IPS-11a (cell line): ENCODE measurements around the gene EPB41L1.
"Not testable (repeated sequence)": the region's sequence is repeated elsewhere in the genome, so short reads cannot be mapped to it uniquely, and the experiment has no call there.

ENCODE experiments used
- H3K4me3 ChIP-seq: one replicate; pipeline ENCODE4 v1.5.1; 2013; ENCODE audit warnings: low read depth, low read length, control low read depth

Gene EPB41L1

DNA sequence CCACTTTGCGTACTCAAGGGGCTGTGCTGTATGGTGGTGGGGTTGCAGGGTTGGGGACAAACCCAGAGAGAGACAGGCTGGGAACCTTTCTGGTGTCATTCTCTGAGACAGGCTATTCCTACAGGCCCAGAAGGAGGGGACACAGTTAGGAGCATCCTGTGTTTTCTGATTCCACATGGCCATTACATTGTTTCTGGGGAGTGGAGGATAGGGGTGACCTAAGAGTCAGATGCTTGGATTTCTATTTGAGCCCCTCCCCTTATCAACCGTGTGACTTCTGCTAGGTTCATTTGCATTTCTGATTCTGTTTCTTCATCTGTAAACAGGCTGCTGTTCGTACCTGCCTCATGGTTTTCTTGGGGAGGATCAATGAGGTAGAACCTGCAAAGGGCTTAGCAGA lies 29.4 kb upstream of the EPB41L1 start:
- no peak overlapping the region for H3K4me3 ChIP-seq

DNA sequence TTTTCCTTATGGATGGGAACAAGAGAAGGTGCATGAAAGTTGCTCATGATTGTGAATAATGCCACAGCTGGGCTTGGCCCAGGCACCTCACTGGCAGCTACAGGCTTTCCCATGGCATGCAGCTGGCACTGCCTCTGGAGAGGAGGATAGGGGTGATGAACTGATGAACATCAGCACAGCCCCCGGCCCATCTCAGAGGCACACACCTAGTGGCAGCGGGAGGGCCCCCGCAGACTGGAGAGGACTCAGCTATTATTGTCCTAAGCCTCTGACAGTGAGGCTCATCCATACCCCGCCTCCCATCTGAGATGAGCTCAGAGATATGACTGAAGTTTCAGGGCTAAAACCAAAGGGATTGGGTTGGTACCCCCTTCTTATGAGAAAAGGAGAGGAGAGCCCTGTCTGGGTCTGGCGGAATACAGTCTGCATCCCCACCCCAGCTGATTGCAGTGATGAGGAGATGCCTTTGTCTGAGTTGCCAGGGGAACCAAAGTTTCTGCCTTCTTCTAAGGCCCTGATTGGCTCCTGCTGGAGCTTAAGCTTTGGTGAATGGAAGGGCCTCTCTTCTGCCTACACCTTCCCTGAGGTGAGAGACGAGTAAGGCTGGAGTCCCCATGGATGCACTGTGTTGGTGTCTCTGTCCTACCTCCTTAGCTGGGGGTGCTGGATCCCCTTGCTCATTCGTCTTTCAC lies 27.6 kb upstream of the EPB41L1 start:
- no peak overlapping the region for H3K4me3 ChIP-seq

DNA sequence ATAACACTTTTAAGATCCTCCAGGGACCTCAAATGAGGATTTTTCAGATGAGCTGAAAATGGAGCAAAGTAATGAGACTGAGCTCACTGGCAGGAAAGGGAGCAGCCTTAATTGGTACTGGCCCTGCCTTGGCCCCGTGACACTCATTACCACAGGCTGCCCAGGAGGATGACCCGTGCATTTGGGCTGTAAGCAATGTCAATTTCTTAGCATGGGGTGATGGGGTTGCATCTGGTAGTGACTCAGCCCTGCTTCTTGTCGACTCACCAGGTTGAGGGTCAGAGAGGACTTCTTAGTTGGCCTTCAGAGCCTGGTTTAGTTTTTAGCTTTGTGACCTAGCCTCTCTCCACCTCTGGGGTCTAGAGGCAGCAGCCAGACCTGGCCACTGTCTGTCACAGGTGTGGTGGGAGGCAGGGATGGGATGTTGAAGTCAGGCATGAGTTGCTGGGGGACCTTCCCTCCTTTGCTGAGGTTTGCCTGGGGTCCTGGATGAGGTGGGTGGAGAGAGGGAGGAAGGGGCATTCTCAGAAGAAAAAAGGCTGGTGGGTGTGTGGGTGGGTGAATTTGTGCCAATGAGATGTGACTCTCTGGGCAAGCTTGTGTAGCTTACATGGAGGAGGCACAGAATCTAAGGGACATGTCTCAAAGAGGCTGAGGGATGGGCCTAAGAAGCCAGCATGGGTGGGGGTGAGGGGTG lies 25.9 kb upstream of the EPB41L1 start:
- H3K4me3 ChIP-seq, result no peak overlapping the region

DNA sequence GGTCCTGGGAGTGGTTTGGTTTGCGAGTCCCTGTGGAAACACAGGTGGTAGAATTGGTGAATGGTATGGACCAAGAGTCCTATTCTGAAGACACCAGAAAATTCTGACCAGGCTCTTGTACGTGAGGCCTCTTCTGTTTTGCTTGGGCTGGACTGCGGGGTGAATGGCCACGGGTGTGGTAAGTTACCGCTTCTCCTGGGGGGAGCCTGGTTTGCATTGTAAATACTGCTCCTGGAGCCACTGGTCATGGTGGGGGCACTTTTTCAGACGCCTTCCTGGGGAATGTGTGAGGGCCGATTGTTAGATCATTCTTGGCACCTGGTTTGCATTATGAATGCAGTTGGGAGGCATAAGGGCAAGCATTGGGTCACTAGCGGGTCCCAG lies 25.4 kb upstream of the EPB41L1 start:
- H3K4me3 ChIP-seq, result no peak overlapping the region

DNA sequence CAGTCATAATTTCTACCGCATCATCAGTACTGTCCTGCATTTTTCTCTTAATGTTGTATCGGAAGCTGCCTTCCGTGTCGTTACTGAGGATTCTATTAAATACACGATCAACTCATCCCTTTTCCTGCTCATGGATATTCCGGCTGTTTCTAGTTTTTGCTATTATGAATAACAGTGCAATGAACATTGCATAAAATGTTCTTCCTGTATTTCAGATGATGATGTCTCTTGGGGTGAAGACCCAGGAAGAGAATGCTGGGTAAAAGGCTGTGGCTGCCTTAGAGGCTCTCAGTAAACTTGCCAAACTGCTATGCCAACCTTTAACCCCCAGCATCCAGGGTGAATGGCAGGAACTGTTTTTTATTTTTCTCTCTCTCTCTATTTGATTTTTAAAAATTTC lies 24.1 kb upstream of the EPB41L1 start:
- H3K4me3 ChIP-seq, result no peak overlapping the region

DNA sequence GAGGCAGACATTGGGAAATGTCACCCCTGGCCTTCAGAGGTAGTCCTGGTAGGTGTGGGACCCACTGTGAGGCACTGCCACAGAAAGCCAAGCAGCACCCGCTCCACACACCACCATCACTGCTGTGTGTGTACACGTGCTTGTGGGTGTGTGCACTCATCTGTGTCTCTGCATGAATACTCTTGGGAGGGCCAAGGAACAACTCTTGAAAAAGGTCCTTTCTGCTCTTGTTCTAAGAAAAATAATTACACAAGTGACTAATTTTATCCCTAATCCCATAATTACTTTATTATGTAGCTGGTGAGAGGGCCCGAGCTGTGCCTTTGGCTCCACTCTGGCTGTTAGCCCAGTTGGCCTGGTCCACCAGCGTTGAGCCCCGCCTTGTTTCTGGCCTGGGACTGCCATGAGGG lies 21.7 kb upstream of the EPB41L1 start:
- H3K4me3 ChIP-seq, result no peak overlapping the region

DNA sequence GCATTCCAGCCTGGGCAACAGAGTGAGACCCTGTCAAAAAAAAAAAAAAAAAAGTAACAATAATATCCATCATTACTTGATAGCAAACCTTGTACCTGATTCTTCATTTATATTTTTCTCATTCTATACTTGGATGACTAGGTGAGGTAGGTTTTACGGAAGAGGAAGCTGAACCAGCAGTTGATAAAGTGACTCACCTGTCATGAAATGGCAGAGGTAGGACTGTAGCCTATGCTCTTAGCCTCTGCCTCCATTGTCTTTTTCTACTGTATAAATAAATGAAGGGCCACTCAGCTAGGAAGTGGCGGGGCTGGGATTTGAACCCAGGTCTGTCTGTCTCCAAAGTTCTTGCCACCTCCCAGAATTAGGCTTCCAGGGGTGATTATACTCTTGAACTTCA lies 20.7 kb upstream of the EPB41L1 start:
- H3K4me3 ChIP-seq, result no peak overlapping the region

DNA sequence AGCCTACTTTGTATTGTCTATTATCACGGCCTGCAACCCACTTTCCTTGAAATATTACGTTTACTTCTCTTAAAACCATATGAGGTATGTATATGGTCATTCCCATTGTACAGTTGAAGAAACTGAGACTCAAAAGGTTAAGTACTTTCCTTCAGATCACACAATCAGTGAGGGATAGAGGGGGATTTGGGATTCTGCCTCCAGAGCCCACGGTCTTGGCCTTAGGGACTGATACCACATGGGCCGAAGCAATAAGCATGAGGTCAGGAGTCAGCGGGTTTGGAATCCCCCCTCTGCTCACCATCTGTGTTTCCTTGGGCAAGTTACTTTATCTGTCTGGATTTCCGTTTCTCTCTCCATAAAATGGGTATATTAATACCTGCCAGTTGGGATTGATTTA lies 19.4 kb upstream of the EPB41L1 start:
- H3K4me3 ChIP-seq, result no peak overlapping the region

DNA sequence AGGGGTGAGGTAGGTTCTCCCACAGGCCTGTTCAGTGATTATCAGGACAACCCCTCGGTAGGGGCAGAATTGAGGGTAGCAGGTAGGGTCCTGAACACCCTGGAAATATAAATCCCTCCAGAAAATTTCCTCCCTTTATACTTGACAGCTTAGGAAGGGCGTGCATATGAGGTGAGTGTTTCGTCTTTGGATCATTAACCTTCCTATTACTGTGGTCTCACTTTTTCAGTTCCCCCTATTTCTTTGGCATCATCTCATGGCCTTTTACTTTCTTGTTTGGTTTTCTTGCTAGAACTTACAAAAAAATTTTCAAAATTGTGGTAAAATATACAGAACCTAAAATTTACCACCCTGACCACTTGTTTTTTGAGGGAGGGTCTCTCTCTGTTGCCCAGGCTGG lies 18.7 kb upstream of the EPB41L1 start:
- H3K4me3 ChIP-seq, result no peak overlapping the region

DNA sequence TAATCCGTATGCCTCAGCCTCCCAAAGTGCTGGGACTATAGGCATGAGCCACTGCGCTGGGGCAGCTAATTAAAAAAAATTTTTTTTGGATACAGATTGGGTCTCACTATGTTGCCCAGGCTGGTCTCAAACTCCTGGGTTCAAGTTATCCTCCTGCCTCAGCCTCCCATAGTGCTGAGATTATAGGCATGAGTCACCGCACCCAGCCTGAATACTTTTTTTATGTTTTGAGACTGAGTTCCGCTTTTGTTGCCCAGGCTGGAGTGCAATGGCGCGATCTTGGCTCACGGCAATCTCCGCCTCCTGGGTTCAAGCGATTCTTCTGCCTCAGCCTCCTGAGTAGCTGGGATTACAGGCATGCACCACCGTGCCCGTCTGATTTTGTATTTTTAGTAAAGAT lies 17.2 kb upstream of the EPB41L1 start:
- not testable (repeated sequence) for H3K4me3 ChIP-seq

DNA sequence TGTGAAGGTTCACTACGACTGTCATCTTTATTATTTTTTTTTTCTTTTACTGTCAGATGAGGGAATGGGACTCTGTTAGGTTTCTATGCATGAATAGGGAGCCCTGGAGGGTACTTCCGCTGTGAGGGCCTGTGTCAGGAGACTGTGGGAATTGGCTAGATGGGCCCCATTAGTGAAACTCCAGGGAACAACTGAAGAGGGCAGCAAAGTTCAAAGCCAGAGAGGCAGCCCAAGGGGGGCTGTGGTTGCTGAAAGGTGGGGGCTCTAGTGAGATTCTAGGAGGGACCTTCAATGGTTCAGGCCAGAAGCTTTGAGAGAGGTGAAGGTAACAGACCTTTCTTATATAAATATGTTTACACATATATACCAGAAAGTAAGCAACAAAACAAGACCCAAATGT lies 13.2 kb upstream of the EPB41L1 start:
- no peak overlapping the region for H3K4me3 ChIP-seq

DNA sequence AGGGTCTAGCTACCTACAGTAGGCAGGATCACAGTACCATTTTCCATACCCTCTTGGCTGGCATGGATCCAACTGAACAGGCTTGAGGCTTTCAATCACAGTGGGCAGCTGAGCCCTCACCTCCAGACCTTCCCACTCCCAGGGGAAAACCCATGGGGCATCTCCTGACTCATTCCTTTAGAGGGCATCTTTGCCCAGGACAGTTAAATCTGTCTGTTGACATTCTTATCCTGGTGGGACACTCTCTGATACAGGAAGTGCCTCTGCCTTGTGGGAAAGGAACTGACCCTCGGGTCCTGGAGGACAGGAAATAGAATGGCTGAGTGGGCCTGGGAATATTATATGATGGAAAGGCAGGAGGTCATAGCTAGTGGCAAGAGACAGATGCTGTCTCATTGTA lies 10.2 kb upstream of the EPB41L1 start:
- H3K4me3 ChIP-seq, result no peak overlapping the region

DNA sequence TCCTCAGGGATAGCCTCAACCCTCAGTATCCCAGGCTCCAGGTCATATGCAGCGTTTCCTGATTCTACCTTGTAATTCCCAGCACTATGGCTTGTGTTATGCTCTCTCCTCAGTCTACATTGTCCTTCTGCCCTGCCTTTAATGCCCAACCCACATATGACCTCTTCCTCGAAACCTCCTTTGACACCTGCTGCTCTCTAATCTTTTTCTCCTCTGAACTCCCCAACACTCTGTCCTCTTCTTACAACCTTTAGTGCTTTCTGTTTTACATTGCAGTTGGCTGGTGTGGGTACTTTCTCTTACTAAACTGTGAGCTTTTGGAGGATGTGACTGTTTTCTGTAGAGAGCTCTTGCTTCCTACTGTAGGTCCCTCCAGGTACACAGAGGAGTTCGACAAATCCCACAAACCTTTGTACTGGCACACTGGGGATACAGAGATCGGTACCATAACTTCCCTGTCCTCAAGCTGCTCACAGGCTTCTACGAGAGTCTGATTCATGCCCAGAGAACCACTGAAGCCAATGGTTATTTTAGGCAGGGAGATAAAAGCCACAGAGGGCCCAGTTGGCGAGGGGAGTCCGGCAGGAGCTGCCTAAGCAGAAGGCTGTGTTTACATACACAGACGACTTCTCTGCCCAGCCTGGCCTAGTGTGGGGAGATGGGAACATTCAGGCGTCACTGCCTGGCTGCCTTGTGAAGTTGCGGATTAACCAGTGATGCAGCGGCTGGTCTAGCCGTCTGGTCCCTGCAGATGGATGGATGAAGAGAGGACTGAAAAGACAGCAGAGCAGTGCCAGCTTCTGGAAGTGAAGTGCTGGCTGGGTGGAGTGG lies 8.4 kb upstream of the EPB41L1 start:
- H3K4me3 ChIP-seq, result no peak overlapping the region

DNA sequence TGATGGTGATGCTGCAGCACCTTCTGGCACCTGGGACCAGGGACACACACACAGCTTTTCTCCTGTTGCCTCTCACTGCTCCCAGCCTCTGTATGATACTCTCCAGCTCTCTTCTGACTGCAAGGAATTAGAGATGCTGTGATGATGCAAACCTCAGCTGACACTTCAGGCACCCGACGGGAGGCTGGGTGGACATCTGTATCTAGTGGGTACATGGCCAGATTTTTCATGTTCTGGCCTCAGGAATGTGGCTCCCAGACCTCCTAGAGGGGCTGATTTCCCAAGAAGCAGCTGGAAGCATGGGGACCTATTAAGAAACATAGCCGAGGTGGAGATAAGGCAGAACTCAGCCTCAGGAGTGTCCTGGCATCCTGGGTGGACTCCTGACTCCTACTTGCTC lies 6.8 kb upstream of the EPB41L1 start:
- H3K4me3 ChIP-seq, result no peak overlapping the region

DNA sequence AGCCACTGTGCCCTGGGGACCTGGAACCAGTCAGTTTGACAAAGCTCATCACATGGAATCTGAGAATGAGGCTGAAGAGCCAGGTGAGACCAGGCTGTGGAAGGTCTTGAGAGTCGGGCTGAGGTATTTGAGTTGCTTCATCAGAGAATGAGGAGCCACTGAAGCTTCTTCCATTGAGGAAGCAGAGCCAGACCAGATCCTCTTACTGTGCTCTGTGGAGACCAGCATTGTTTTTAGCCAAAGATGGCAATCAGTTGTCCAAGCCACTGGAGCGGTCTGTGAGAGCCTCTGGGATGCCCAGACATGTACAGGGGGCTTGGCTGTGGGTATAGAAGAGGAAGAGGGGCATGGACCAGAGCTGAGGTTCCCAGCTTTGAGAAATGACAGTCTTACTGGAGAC lies 6.1 kb upstream of the EPB41L1 start:
- no peak overlapping the region for H3K4me3 ChIP-seq

DNA sequence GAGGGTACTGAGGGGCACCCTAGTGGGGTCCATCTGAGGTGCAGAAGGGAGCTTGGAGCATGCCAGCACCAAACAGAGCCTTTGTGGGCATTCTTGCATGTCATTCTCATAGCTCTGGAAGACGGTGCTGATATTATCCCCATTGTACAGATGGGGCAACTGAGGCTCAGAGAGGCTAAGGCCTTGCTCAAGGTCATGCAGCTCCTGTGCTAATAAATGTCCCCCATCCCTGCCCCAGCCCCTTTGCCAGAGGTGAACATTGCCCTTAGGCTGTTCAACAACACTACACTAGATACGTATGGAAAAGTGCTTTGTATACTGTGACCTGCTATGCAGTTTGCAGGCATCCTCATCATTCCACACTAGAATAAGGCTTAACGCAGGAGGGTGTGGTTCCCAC lies 5.5 kb upstream of the EPB41L1 start:
- H3K4me3 ChIP-seq, result no peak overlapping the region

DNA sequence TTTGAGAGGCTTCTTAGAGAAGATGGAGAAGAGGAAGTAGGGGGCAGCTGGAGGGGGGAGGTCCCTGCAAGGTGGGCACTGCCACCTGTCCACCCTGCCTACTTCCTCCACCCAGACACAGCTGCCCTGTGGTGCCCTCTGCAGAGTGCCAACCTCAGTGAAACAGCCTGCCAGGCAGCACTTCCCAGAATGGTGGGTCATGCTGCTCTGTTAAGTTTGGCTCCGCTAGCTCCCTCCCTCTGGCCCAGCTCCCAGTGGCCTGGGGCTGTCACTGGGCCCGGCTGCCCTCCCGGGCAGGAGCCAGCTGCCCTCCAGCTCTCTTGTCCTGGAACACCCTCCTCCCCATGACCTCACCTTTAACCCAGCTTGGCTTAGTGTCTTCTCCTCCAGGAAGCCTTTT lies 5.1 kb upstream of the EPB41L1 start:
- no peak overlapping the region for H3K4me3 ChIP-seq

DNA sequence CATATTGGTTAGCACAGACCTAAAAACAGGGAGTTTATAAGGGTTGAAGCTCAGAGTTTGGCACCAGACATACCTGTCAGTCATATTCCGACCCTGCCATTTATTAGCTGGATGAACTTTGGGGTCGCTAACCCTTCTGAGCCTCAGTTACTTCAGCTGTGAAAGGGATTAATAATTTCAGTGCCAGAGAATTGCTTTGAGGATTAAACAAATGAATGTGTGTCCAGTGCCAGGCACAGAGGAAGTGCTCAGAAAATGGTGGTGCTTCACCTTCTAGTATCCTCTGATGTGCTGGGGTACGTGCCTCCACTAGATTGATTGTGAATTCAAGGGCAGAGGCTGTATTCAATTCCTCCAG lies 4.1 kb upstream of the EPB41L1 start:
- H3K4me3 ChIP-seq, result no peak overlapping the region

DNA sequence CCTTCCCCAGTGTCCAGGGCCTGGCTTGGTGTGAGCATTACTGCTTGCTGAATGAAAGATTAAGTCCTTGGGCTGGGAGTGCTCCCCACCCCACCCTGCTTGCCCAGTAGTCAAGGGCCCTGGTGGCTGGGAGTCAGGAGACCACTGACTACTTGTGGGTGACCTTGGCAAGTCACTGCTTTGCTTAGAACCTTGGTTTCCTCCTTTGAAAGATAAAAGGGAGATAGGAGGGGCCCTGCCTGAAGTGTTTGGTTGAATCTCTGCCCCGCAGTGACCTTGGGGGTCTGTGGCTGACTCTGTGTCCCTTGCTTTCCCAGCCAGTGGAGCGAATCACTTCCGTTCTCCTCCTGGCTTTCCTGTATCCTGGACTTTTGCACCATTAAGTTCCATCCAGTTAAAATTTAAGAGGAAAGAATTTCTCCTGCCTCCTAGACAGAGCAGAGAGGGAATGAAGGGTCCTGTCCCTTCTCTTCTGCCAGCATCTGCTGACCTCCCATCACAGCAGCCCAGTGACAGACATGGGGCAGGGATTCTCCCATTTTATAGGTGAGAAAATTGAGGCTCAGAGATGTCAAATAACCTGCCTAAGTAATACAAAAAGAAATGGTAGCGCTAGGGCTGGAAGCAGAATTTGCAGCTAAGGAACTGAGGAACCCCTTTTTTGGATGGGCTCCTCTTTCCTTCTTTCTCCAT lies 3.5 kb upstream of the EPB41L1 start:
- H3K4me3 ChIP-seq, result no peak overlapping the region

DNA sequence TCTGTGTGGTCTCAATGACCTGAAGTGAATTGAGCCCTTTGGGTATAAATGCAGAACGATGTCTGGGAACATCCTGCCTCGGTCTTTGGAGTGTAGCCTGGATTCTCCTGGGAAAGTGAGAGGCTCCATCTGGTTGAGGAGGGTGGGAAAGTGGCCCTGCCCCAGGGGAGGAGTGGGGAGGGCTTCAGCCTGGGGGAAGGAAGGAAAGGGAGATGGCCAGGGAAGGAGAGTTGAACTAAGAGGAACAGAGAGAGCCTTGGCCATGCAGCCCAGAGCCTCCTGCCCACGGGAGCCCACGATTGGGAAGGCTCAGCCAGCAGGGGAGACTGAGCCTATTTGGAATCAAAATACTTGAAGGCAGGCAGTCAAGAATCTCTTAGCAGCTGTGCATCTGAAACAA lies 2.3 kb upstream of the EPB41L1 start:
- no peak overlapping the region for H3K4me3 ChIP-seq

DNA sequence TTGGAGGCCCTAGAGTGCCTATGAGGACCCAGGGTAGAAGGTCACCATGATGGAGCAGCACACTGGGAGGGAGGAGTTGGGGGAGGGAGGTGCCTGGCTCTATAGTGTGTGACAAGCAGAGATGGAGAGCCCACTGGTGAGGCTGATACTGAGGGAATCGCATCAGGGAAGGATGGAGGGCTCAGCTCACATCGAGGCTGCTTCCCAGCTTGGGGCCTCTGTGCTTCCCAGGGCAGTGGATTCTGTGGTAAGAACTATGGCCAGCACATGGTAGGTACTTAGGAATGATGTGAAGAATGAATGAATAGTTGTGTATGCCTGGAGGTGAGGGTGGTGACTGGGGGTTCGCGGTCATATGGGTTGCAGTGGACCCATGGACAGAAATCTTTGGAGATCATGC lies 1.3 kb upstream of the EPB41L1 start:
- no peak overlapping the region for H3K4me3 ChIP-seq
